Nephron progenitor cell (in vitro differentiated cells): ENCODE data around the gene IGFBPL1.

Experiments
- DNase-seq: peaks from one replicate; pipeline ENCODE4 v3.0.0; 2021
- H3K27ac Mint-ChIP-seq: 2 replicates; pipeline ENCODE4 v1.8.0; 2021; ENCODE audit warnings: mild to moderate bottlenecking, moderate library complexity, mixed read lengths
- H3K27me3 Mint-ChIP-seq: 2 replicates; pipeline ENCODE4 v1.8.0; 2021; ENCODE audit warnings: mild to moderate bottlenecking, low read depth, mixed read lengths; ENCODE audit not compliant: poor library complexity
- H3K36me3 Mint-ChIP-seq: 2 replicates; pipeline ENCODE4 v1.8.0; 2021; ENCODE audit warnings: low read depth, mixed read lengths
- H3K4me1 Mint-ChIP-seq: 2 replicates; pipeline ENCODE4 v1.8.0; 2021; ENCODE audit warnings: mixed read lengths
- H3K4me3 Mint-ChIP-seq: 2 replicates; pipeline ENCODE4 v1.8.0; 2021; ENCODE audit warnings: mild to moderate bottlenecking, moderate library complexity, mixed read lengths
- H3K9me3 Mint-ChIP-seq: 2 replicates; pipeline ENCODE4 v1.8.0; 2021; ENCODE audit warnings: mild to moderate bottlenecking, moderate library complexity, mixed read lengths
- CTCF ChIP-seq: fragments of 200-600 bp; sonication (generic); IDR thresholded peaks from 2 replicates; pipeline ENCODE4 v1.5.0; 2021; ENCODE audit warnings: antibody characterized with exemption

The IGFBPL1 gene

DNA sequence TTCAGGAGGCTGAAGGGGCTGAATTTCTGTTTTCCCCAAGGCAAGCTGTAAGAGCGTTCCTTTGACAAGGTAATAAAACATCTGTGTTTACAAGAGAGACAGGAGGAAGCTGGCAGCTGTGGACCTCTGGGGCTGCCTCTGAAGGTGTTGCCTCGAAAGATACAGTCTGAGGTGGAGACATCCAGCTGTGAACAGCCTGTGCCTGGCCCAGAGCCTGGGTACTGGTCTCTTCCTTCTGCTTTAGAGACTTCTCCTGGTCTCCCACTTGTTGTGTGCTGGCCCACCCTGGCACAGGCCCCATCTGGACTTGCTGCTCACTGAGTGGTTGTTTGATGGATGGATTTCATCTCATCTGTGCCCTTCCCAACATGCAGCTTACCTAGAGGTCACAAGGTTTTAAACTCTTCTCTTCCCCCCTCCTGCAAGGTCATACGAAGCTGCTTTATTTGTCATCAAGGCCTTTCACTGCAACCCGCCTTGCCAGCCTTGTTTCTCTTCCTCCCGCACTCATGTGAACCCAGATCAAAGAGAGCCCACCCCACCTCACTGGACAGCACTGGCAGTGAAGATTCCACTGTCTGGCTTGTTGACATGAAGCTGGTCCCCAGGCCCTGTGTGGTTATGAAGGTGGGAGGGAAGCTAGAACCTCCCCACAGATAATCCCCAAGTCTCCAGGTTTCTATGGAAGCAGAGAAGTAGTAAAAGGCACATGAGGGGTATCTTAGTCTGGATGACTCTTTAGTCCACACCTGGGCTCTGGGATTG is 66.7 kb downstream of the IGFBPL1 start:
- no peaks in the 10 kb centered on the region for H3K36me3 Mint-ChIP-seq
- H3K27me3 Mint-ChIP-seq = peaks cover 6% of the 10 kb centered on the region
- no peak overlapping the region for H3K27ac Mint-ChIP-seq
- DNase-seq = no peak
- no peak overlapping the region for H3K4me3 Mint-ChIP-seq
- no peaks in the 10 kb centered on the region for H3K9me3 Mint-ChIP-seq
- TF ChIP-seq CTCF = no peak
- H3K4me1 Mint-ChIP-seq = peaks cover 70% of the 10 kb centered on the region

DNA sequence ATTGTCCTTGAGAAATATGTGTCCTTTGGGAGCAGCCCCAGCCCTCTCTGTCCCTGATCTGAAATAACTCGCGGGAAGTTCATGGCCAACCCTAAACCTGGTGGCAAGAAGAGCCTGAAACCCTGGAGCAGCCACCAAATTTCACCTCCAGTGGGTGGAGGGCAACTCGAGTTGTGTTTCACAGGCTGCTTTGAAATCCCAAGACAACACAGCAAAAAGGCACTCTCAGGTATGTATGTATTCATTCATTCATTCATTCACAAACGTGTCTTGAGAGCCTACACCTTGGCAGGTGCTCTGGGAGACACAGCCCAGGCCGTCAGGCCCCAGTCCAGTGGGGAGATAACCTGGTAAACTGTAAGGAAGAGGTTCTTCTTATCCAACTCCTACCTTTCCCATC is 67.4 kb downstream of the IGFBPL1 start:
- Mint-ChIP-seq H3K9me3 (no peaks in the 10 kb centered on the region), H3K4me3 (no peak overlapping the region), H3K4me1 (peaks cover 69% of the 10 kb centered on the region), H3K36me3 (no peaks in the 10 kb centered on the region), H3K27ac (no peak overlapping the region), H3K27me3 (peaks cover 11% of the 10 kb centered on the region)
- DNase-seq = no peak
- TF ChIP-seq CTCF = no peak
